HepG2 (cell line): ENCODE results near the gene GRK4. TPM values are rescaled to one million over a fixed set of nuclear protein-coding genes. Genes with fewer than 3 reads are reported as not detected.

Experiments
- CEBPB ChIP-seq: IDR thresholded peaks from 2 replicates; pipeline ENCODE4 v1.6.1; 2011; ENCODE audit warnings: low read depth, low read length, improper control_type of control experiment, borderline replicate concordance
- CENPT ChIP-seq: sonication (generic); formaldehyde crosslinking; IDR thresholded peaks from 2 replicates; pipeline ENCODE4 v1.8.0; 2022; ENCODE audit warnings: low read depth, mild to moderate bottlenecking, moderate library complexity, missing genetic modification reagents
- FOXC1 ChIP-seq: sonication (generic); formaldehyde crosslinking; IDR thresholded peaks from 2 replicates; pipeline ENCODE4 v1.8.0; 2022; ENCODE audit warnings: mild to moderate bottlenecking, missing genetic modification reagents, borderline replicate concordance
- JARID2 ChIP-seq: sonication (generic); formaldehyde crosslinking; IDR thresholded peaks from 2 replicates; pipeline ENCODE4 v1.8.1; 2023; ENCODE audit warnings: missing genetic modification reagents, inconsistent platforms; ENCODE audit not compliant: insufficient replicate concordance
- MBNL3 ChIP-seq: fragments of 250-450 bp; sonication (Bioruptor Pico); conservative IDR thresholded peaks from 2 replicates; pipeline ENCODE4 v1.8.0; 2022; ENCODE audit warnings: mild to moderate bottlenecking, inconsistent platforms
- MIER3 ChIP-seq: IDR thresholded peaks from 2 replicates; pipeline ENCODE4 v1.6.1; 2016; ENCODE audit warnings: missing compliant biosample characterization, borderline replicate concordance
- NKX3-1 ChIP-seq: sonication (generic); formaldehyde crosslinking; IDR thresholded peaks from 2 replicates; pipeline ENCODE4 v1.5.0; 2020; ENCODE audit warnings: missing genetic modification reagents
- POLR2AphosphoS2 ChIP-seq: IDR thresholded peaks from 2 replicates; pipeline ENCODE4 v1.6.1; 2011; ENCODE audit warnings: low read depth, low read length, improper control_type of control experiment
- REL ChIP-seq: sonication (generic); formaldehyde crosslinking; conservative IDR thresholded peaks from 2 replicates; pipeline ENCODE4 v1.8.0; 2022; ENCODE audit warnings: mild to moderate bottlenecking, missing genetic modification reagents, moderate library complexity
- SNAPC4 ChIP-seq: sonication (generic); formaldehyde crosslinking; IDR thresholded peaks from 2 replicates; pipeline ENCODE4 v1.4.0; 2020; ENCODE audit warnings: mild to moderate bottlenecking, missing genetic modification reagents
- SSRP1 ChIP-seq: IDR thresholded peaks from 2 replicates; pipeline ENCODE4 v1.6.1; 2016; ENCODE audit warnings: control low read depth
- USF2 ChIP-seq, 2 experiments: sonication (generic) in 1 of 2; formaldehyde crosslinking in 1 of 2; IDR thresholded peaks; 2 replicates each; pipeline versions ENCODE4 v1.5.1 to v1.6.1; 2011 to 2020; ENCODE audit warnings: borderline replicate concordance in 1 of 2, low read depth in 1 of 2, low read length in 1 of 2, mild to moderate bottlenecking in 1 of 2, missing genetic modification reagents in 1 of 2, moderate library complexity in 1 of 2
- ZBTB33 ChIP-seq: sonication (generic); formaldehyde crosslinking; IDR thresholded peaks from 2 replicates; pipeline ENCODE4 v1.4.0; 2020; ENCODE audit warnings: missing genetic modification reagents
- ZBTB38 ChIP-seq: sonication (generic); formaldehyde crosslinking; IDR thresholded peaks from 2 replicates; pipeline ENCODE4 v1.5.1; 2020; ENCODE audit warnings: mild to moderate bottlenecking, missing genetic modification reagents
- ZMYM2 ChIP-seq: sonication (generic); formaldehyde crosslinking; IDR thresholded peaks from 2 replicates; pipeline ENCODE4 v1.8.0; 2022; ENCODE audit warnings: mild to moderate bottlenecking, missing genetic modification reagents
- ZNF225 ChIP-seq: sonication (generic); formaldehyde crosslinking; IDR thresholded peaks from 2 replicates; pipeline ENCODE4 v1.4.0; 2020; ENCODE audit warnings: mild to moderate bottlenecking, missing genetic modification reagents
- ZNF34 ChIP-seq: sonication (generic); formaldehyde crosslinking; IDR thresholded peaks from 2 replicates; pipeline ENCODE4 v1.4.0; 2020; ENCODE audit warnings: mild to moderate bottlenecking, missing genetic modification reagents, borderline replicate concordance
- ZNF550 ChIP-seq: sonication (generic); formaldehyde crosslinking; IDR thresholded peaks from 2 replicates; pipeline ENCODE4 v1.4.0; 2020; ENCODE audit warnings: mild to moderate bottlenecking, missing genetic modification reagents, borderline replicate concordance
- ZNF768 ChIP-seq: sonication (generic); formaldehyde crosslinking; IDR thresholded peaks from 2 replicates; pipeline ENCODE4 v1.4.0; 2020; ENCODE audit warnings: missing genetic modification reagents
- ZNF839 ChIP-seq: sonication (generic); formaldehyde crosslinking; IDR thresholded peaks from 2 replicates; pipeline ENCODE4 v1.4.0; 2020; ENCODE audit warnings: missing genetic modification reagents, mild to moderate bottlenecking, borderline replicate concordance
- polyA plus RNA-seq, 8 experiments: library from polyadenylated mRNA; depleted of rRNA in 3 of 8; stranded (reverse) in 7 of 8; unstranded in 1 of 8; fragments of >200 nt; fragmentation: Illumina TruSeq in 4 of 8; extraction: Trizol in 4 of 8; gene quantifications; 2 replicates each; pipeline versions ENCODE4 v1.2.1 to v1.2.3, GENCODE V29; 2011 to 2016; ENCODE audit warnings: low read depth in 4 of 8, missing spikeins in 1 of 8, mixed read lengths in 1 of 8; ENCODE audit not compliant: insufficient read depth in 1 of 8
- total RNA-seq, 5 experiments: library from RNA; depleted of rRNA; stranded (reverse); fragments of >200 nt; fragmentation: Illumina TruSeq; extraction: Trizol; gene quantifications; 2 replicates each; pipeline ENCODE4 v1.2.3, GENCODE V29; 2016; ENCODE audit warnings: low read depth in 1 of 5

Gene GRK4
- total and polyA plus RNA-seq, 2 of the 13 experiments (the other 11 are each of a cell fraction or from before 2014, with no cell fraction given) = 1.8 to 2.0 TPM

- TF ChIP-seq ZNF225 (CRISPR knock-in tag) (peak; percentile 35; the same call in 1 of the 2 replicates), ZBTB33 (CRISPR knock-in tag) (no peak), MIER3 (0 out of 2 replicates have a peak, but pooled peaks have one; percentile 40), MBNL3 (CRISPR knock-in tag) (no peak), USF2 (IDR thresholded peaks at IDR 0.05; ENCODE audit: low read depth, low read length) (no peak), USF2 (CRISPR knock-in tag; IDR thresholded peaks at IDR 0.05; ENCODE audit: borderline replicate concordance) (no peak; the same call in 1 of the 2 replicates), ZNF839 (peak; percentile 40; the same call in 1 of the 2 replicates), ZMYM2 (no peak), CENPT (CRISPR knock-in tag) (no peak), ZNF550 (CRISPR knock-in tag) (no peak), NKX3-1 (CRISPR knock-in tag) (no peak), CEBPB (no peak), POLR2AphosphoS2 (no peak), ZNF768 (CRISPR knock-in tag) (peak; percentile 31; the same call in 1 of the 2 replicates), SSRP1 (CRISPR knock-in tag) (no peak), ZNF34 (CRISPR knock-in tag) (no peak), JARID2 (no peak), SNAPC4 (no peak), FOXC1 (CRISPR knock-in tag) (no peak), REL (CRISPR knock-in tag) (0 out of 2 replicates have a peak, but pooled peaks have one; percentile 55), ZBTB38 (CRISPR knock-in tag) (no peak)
Measured at GRCh38 chr4:3074078-3074845, 110.9 kb downstream of the GRK4 start, which contains the start of the genes HTT and HTT-AS (continued).
